GM12878 (cell line): ENCODE measurements around the gene SAPCD2. TPM values are rescaled to one million over a fixed set of nuclear protein-coding genes. Genes with fewer than 3 reads are reported as not detected.

ENCODE experiments used
- BHLHE40 ChIP-seq, 2 experiments: fragments of 450-650 bp in 1 of 2; IDR thresholded peaks; 2 replicates each; pipeline ENCODE4 v1.6.1; 2011 to 2017; ENCODE audit warnings: low read depth in 2 of 2, borderline replicate concordance in 1 of 2, improper control_type of control experiment in 1 of 2, low read length in 1 of 2, mild to moderate bottlenecking in 1 of 2
- FOXK2 ChIP-seq: fragments of 450-650 bp; IDR thresholded peaks from 2 replicates; pipeline ENCODE4 v1.6.1; 2017; ENCODE audit warnings: mild to moderate bottlenecking, moderate library complexity
- KLF5 ChIP-seq: fragments of 450-650 bp; IDR thresholded peaks from 2 replicates; pipeline ENCODE4 v1.6.1; 2014; ENCODE audit warnings: mild to moderate bottlenecking; ENCODE audit not compliant: partially characterized antibody
- NFYA ChIP-seq: IDR thresholded peaks from 2 replicates; pipeline ENCODE4 v1.6.1; 2011; ENCODE audit warnings: low read depth, mild to moderate bottlenecking, low read length, improper control_type of control experiment, borderline replicate concordance
- NFYB ChIP-seq: IDR thresholded peaks from 2 replicates; pipeline ENCODE4 v1.6.1; 2011; ENCODE audit warnings: low read depth, mild to moderate bottlenecking, low read length, improper control_type of control experiment, moderate library complexity; ENCODE audit not compliant: insufficient read depth
- POU2F2 ChIP-seq: IDR thresholded peaks from 3 replicates; pipeline ENCODE4 v1.6.1; 2011; ENCODE audit warnings: low read depth, mild to moderate bottlenecking, low read length, borderline replicate concordance
- SIX5 ChIP-seq: IDR thresholded peaks from 2 replicates; pipeline ENCODE4 v1.6.1; 2011; ENCODE audit warnings: mild to moderate bottlenecking, low read depth, low read length, moderate library complexity; ENCODE audit not compliant: severe bottlenecking
- SMARCA5 ChIP-seq: fragments of 450-650 bp; IDR thresholded peaks from 2 replicates; pipeline ENCODE4 v1.6.1; 2017; ENCODE audit warnings: mild to moderate bottlenecking
- polyA plus RNA-seq, 11 experiments: library from polyadenylated mRNA; depleted of rRNA in 4 of 11; unstranded in 6 of 11; stranded (reverse) in 5 of 11; fragments of >200 nt; fragmentation: Nextera tagmentation in 4 of 11; fragmentation: Illumina TruSeq in 1 of 11; extraction: Ambion mirVana in 4 of 11; extraction: Trizol in 1 of 11; gene quantifications; 1 replicate in 1 of 11; 2 replicates in 10 of 11; pipeline versions ENCODE4 v1.2.1 to v1.2.3, GENCODE V29; 2011 to 2016; ENCODE audit warnings: inconsistent platforms in 2 of 11, missing spikeins in 2 of 11, low read depth in 1 of 11
- total RNA-seq, 4 experiments: library from RNA; depleted of rRNA in 3 of 4; stranded (reverse); fragments of >200 nt in 3 of 4; fragmentation: Illumina TruSeq in 1 of 4; extraction: Trizol in 1 of 4; gene quantifications; 2 replicates each; pipeline versions ENCODE4 v1.2.1 to v1.2.3, GENCODE V29; 2013 to 2021
- TF ChIP-seq, protein P1 (sequence below): fragments of 450-650 bp; IDR thresholded peaks from 2 replicates; pipeline ENCODE4 v1.6.1; 2017; ENCODE audit warnings: mild to moderate bottlenecking, low read depth, inconsistent platforms; ENCODE audit not compliant: poor library complexity, severe bottlenecking

SAPCD2 gene
- total and polyA plus RNA-seq, 10 of the 15 experiments (the other 5 are each of a cell fraction or from before 2014, with no cell fraction given) = 1.6 to 35.2 (median 7.2) TPM

DNA sequence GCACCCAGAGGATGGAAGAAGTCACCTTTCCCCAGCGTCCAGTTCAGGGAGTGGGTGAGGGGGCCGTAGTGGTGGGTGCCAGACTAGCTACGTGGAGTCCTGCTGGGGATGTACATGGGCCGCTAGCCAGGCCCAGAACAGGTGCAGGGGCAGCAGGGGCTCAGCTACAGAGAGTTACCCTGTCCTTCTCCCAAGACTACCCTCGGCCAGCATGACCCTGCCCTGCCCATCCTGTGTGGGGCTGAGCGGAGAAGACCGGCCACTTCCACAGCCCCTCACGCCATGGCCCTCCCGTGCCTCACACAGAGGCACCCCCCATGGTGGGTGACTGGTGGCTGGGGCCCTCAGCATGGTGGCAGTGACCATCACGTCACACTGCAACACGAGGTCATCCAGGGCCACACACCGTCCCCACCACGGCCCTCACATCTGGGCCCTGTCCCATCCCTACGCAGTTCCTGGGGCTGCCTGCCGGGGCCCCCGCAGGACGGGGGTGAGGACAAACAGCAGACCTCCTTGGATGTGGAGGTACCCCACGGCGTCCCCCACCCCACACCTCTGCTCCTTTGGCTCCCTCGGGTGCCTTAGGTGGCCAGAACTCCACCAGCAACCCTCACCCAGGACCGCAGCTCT is 45.2 kb upstream of the SAPCD2 start (continued):
- no peak for TF ChIP-seq BHLHE40 (IDR thresholded peaks at IDR 0.05; ENCODE audit: borderline replicate concordance in 1 of 2, low read depth in 2 of 2, low read length in 1 of 2)
- TF ChIP-seq KLF5 = no peak
- TF ChIP-seq, protein P1, sequence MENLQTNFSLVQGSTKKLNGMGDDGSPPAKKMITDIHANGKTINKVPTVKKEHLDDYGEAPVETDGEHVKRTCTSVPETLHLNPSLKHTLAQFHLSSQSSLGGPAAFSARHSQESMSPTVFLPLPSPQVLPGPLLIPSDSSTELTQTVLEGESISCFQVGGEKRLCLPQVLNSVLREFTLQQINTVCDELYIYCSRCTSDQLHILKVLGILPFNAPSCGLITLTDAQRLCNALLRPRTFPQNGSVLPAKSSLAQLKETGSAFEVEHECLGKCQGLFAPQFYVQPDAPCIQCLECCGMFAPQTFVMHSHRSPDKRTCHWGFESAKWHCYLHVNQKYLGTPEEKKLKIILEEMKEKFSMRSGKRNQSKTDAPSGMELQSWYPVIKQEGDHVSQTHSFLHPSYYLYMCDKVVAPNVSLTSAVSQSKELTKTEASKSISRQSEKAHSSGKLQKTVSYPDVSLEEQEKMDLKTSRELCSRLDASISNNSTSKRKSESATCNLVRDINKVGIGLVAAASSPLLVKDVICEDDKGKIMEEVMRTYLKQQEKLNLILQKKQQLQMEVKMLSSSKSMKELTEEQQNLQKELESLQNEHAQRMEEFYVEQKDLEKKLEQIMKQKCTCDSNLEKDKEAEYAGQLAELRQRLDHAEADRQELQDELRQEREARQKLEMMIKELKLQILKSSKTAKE = no peak
- no peak for TF ChIP-seq NFYA
- TF ChIP-seq NFYB = no peak
- TF ChIP-seq POU2F2 = no peak
- TF ChIP-seq SMARCA5 = no peak
- no peak for TF ChIP-seq FOXK2
- no peak for TF ChIP-seq SIX5
